HG03354 (cell line): ENCODE results near the gene CDS1.
"Not testable (repeated sequence)": the region's sequence is repeated elsewhere in the genome, so short reads cannot be mapped to it uniquely, and the experiment has no call there.

Source experiments
- ATAC-seq: cut with Tn5 transposase; IDR thresholded peaks from one replicate; pipeline ENCODE4 v1.9.1; 2021; ENCODE audit warnings: mild to moderate bottlenecking; ENCODE audit not compliant: unreplicated experiment, poor library complexity, severe bottlenecking

The CDS1 gene

DNA sequence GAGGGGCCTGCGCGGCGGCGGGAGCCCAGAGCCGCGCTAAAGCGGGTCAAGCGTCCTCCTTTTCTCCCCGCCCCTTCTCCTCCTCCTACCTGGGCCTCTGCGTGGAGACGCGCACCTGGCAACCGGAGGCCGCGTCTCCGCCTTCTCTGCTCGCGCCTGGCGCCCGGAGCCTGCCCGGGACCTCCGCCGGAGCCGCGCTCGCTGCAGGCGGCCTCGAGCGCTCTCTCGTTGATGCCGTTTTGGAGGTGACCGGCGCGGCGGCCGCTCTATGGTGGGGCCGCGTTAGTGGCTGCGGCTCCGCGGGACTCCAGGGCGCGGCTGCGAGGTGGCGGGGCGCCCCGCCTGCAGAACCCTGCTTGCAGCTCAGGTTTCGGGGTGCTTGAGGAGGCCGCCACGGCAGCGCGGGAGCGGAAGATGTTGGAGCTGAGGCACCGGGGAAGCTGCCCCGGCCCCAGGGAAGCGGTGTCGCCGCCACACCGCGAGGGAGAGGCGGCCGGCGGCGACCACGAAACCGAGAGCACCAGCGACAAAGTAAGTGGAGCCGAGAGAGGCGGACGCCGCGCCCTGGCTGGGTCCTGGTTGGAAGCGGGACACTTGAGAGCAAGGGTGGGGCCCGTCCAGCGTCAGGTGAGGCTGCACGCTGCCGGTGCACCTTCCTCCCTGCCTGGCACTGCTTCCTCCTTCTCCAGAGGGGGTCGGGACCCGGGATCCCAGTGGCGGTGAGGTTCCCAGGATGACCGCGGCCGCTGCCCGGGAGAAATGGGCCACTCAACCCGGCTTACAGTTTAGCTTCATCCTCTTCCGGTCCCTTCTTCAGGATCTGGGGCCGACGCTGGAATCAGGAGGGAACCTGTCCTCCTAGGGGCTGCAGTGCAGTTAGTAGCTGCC lies at the start of gene CDS1:
Gene CDS1, plus strand, starts transcription at position 140 of the 888 bp plus-strand sequence. Its CDS starts 275 bp downstream, at position 415.
- peak; percentile 58 for ATAC-seq

- ATAC-seq: no peak
Observed at GRCh38 chr4:84535901-84536300, 47.0 kb upstream of the CDS1 start.

DNA sequence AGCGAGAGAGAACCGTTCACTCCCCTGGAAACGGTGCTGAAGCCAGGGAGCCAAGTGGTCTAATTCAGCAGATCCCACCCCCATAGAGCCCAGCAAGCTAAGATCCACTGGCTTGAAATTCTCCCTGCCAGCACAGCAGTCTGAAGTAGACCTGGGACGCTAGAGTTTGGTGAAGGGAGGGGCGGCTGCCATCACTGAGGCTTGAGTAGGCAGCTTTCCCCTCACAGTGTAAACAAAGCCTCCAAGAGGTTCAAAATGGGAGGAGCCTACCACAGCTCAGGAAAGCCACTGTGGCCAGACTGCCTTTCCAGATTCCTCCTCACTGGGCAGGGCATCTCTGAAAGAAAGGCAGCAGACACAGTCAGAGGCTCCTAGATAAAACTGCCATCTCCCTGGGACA lies 37.8 kb upstream of the CDS1 start:
- no peak for ATAC-seq

- no peak for ATAC-seq
Observed at GRCh38 chr4:84547211-84547610, 35.7 kb upstream of the CDS1 start.

DNA sequence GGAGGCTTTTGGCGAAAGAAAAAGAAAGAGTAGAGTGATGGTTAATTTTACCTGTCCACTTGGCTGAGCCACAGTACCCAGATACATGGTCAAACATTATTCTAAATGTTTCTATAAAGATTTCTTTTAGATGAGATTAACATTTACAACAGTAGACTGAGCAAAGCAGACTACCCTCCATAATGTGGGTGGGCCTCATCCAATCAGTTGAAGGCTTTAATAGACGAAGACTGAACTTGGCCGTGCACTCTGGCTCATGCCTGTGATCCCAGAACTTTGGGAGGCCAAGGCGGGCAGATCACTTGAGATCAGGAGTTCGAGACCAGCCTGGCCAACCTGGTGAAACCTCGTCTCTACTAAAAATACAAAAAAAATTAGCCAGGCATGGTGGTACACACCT lies 33.7 kb upstream of the CDS1 start:
- not testable (repeated sequence) for ATAC-seq

DNA sequence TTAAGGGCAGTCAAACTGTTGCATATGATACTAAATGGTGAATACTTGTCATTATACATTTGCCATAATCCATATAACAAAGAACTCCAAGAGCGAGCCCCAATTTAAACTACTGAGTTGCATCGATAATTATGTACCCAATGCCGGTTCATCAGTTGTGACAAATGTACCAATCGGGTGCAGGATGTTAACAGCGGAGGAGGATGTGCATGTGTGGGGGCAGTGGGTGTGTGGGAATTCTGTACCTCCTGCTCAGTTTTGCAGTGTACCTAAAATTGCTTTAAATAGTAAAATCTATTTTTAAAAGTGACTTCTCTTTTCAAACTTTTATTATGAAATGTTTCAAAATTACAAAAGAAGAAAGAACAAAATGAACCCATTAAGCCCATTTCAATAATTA lies 20.8 kb upstream of the CDS1 start:
- ATAC-seq: no peak

DNA sequence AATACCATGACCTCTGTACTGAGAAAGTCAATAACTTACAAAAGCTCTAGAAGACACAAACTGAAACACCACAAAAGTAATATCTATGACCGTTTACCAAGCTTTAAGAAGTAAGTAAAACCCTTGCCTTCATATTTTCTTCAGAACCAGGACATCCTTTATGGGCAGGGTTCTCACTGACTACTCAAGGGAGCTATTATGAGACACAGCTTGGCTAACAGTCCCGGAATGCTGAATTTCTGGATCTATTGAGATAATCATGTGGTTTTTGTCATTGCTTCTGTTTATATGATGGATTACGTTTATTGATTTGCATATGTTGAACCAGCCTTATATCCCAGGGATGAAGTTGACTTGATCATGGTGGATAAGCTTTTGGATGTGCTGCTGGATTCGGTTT lies 19.9 kb upstream of the CDS1 start:
- ATAC-seq: no peak

DNA sequence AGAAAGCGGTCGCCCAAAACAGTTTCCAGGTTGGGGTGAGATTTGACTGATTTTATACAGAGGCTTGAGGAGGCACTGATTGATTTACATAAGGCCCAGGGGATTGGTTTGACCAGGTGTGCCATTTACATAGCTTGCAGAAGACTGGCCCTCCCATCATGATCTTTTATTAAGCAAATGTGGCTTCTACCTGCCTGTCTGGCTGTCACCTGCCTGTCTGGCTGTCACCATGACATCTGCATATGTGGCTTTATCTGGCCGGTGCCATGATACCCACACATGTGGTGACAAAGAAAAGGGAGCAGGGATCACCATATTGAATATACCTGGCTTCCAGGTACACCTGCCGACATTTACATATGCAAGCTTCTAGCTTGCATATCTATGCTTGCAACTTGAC lies 17.0 kb upstream of the CDS1 start:
- no peak for ATAC-seq

DNA sequence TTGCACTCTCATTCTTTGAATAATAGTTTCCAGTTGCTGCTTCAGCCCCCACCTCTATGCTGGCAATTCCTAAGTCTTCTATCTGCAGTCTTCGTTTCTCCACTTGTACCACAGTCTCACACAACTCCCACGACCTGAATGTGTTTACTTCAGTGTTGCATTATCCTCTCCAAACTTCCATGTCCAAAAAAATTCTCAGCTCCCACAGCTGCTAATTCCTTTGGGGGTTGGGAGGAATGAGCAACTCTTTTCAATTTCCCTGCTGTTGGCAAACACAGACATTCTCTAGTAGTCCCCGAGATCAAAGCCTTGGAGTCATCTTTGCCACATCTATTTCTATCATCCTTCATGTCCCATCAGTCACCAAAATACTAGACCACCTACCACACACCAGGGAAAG lies 14.4 kb upstream of the CDS1 start:
- ATAC-seq: no peak

DNA sequence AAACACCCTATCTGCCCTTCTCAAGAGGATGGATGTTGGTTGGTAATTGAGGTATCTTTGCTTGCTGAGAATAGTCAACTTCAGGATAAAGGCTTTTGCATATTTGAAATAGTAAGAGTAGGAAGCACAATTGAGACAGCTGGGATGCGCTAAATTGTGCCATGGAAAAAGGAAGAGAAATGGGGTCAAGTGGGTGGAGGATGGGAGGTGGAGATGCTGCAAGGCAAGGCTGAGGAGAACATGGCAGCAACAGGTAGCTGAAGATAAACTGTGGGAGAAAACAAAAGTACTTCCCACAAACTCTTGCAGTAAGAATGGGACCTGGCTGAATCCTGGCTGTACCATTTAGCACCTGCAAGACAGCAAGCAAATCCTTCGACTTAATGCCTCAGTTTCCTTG lies 13.9 kb upstream of the CDS1 start:
- no peak for ATAC-seq

GRCh38 chr4:84573385-84574068 lies 9.4 kb upstream of the CDS1 start:
- ATAC-seq: no peak

- no peak for ATAC-seq
Observed at GRCh38 chr4:84574069-84574720, 8.7 kb upstream of the CDS1 start.

DNA sequence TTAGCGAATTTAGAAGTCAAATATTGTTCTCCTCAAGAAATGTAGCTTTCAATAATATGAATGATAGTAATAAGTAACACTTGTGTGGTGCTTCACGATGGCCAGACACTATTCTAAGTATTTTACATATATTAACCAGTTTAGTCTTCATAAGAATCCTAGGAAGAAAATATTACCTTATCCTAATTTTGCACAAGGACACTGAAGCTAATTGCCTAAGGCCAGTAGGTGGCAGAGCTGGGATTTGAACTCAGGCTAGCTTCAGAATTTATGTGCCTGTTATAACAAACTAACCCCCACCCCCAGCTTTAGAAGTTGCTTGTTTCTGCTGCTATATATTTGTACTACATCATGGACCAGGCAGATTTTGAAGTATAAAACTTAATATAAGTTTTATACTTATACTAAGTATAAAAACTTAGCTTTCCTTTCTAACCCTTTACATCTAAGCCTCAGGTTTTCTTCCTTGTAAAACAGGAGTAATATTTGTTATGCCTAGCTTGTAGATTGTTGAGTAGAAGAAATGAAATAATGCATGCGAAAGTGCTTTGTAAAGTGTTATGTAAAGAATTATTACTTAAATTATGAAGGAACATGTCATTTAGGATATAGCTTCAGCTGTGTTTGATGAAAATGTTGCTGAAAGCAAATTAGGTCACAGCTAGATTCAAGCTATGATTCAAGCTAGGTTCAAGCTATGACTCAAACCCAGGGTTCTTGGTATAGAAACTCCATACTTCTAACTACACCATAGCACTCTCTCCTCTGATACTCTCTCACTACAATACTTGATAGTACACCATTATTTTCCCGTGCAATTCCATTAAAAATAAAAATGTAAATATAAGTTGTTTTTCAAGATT lies 4.2 kb upstream of the CDS1 start:
- no peak for ATAC-seq

GRCh38 chr4:84579403-84579776 lies 3.5 kb upstream of the CDS1 start:
- no peak for ATAC-seq

- peak; percentile 80 for ATAC-seq
Observed at GRCh38 chr4:84582302-84582987, 482 bp upstream of the CDS1 start.

DNA sequence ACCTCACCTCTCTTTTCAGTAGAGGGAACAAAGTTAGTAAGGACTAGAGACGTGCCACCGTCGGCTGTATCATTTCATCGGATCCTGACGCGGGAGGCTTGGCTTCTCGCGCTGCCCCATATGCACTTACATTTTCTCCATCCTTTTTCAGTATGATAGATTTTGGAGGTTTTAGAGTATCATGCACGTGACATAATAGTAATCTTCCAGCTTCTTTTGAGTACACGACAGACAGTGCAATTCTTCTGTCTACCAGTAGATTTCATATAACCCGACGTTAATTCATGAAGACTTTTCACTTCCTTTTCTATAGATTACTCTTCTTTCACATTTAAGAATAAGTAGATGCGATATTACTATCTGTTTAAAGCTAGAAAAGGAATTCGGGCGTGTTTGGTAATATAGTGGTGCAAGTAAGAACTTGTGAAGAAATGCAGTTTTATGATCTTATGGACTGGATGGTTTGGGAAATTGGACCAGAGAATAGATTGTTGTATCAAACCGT lies 1.0 kb downstream of the CDS1 start:
- peak; percentile 30 for ATAC-seq

GRCh38 chr4:84585251-84585650 lies 2.3 kb downstream of the CDS1 start:
- ATAC-seq: no peak

DNA sequence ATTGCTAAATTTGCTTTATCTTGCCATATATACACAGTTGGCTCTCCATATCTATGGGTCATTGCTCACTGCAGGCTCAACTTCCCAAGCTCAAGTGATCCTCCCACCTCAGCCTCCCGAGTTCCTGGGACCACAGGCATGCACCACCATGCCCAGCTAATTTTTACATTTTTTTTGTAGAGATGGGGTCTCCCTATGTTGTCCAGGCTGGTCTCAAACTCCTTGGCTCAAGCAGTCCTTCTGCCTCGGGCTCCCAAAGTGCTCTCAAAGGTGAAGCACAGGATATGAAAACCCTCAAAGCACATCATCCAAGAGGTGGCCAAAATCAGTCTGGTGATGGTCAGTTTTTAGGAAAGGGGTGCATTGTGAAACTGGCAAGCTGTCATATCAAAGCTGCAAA lies 11.8 kb downstream of the CDS1 start:
- no peak for ATAC-seq

GRCh38 chr4:84596826-84597225 lies 13.9 kb downstream of the CDS1 start:
- no peak for ATAC-seq
